Stimulated activated CD8-positive, alpha-beta memory T cell treated with anti-CD3 and anti-CD28 coated beads, Interleukin-4, amount 100 ng/mL, for 1 hour (primary cell): ENCODE results near the gene SHLD1.
"Not testable (repeated sequence)": the region's sequence is repeated elsewhere in the genome, so short reads cannot be mapped to it uniquely, and the experiment has no call there.

Experiments used
- DNase-seq, 2 donors: peaks; one replicate each; pipeline ENCODE4 v3.0.0-alpha.2; 2020; ENCODE audit warnings: low read depth in 2 of 2, low spot score in 1 of 2

Gene SHLD1

DNA sequence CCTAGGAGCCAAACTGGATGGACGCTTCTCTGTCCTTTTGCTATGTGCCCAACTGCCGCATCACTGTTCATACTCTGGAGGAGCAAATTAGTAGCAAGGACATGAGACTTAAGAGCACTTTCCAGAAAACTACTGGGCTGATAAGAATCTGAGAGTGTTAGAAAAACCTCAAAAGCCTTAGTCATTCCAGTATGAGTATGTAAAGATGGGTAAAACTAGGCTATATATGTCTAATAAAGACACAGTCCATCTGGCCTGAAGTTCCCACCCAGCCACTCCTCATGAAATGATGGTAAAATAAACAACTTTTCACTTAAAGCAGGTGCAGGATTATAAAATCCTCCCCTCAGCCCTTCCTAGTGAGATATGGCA, 30.6 kb downstream of the SHLD1 start:
- no peak for DNase-seq

DNA sequence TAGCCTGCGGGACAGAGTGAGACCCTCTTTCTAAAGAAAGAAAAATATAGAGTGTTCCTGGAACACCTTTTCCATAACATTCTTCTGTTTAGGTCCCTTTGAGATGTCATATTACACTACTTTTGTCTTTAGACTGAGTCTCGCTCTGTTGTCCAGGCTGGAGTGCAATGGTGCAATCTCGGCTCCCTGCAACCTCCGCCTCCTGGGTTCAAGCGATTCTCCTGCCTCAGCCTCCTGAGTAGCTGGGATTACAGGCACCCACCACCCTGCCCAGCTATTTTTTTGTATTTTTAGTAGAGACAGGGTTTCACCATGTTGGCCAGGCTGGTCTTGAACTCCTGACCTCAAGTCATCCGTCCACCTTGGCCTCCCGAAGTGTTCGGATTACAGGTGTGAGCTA, 31.2 kb downstream of the SHLD1 start:
- DNase-seq = not testable (repeated sequence)

DNA sequence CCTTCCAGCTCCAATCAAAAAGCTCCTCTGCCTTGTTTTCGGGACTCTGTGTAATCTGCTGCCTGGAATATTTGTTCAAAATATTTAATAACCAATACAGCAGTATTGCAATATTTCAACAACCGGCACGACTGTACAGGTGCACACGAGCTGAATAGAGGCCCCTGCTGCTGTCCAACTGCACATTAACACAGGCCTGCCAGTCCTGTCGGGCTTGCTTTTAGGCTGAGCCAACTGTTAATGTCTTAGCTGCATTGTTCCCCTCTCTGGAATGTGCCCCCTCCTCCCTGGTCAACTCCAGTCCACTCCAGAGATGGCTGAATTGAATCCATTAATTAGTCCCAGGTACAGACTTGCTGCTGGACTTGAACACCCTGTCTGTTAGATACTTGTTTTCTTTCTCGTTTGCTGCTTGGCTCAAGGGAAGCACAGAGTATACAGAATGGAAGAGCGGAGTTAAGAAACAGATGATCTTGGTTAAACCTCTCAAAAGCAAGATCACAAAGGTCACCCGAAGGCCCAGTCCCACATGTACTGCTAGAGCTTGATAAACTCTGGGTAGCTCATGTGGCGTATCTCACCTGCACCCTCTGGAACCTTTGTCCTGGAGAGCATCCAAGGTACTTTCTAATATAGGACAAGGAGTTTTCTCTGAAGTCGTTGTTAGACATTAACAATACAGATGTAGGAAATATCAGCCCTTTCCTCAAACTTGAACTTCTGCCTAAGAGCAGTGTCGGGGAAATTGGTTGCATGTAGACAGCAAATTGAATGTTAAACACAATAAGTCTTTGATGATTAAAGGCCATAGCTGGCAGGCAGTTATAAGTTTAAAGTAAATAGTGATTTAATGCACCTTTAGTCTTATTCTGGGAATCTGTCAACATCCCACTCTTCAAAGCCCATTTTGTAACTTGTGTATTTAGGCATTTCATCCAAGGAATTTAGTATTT, 31.9 kb downstream of the SHLD1 start:
- DNase-seq = no peak

DNA sequence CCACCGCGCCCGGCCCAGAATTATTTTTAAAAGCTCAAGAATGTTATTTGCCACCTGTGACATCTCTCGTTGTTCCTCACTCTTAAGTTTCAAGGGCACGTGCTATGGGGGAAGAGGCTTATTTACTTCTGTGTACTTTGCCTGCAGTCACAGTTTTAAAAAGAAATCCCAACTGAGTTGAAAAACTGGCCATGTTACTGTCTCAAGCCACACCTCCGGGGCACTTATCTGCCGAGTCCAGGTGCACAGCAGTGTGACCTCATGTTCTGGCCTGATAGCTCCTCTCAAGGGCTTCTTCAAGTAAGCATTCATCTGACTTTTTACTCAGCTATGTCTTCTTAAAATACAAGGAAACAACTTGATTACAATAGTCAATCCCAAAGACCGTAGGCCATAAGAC, 34.5 kb downstream of the SHLD1 start:
- no peak for DNase-seq

DNA sequence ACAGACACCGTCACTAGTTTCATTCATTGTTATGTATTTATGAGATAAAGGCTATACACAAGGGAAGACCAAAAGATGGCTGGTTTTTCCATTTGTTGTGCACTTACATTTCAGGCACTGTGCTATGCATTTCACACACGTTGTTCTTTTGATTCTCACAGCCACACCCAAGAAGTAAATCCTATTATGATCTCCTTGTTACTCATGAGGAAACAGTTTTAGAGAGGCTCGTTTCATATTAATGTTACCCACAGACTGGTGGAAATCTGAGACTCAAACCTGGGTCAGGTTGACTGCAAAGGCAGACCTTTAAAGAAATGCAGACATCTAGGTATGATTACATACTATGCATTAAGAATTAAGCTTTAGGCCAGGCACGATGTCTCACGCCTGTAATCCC, 34.9 kb downstream of the SHLD1 start:
- no peak for DNase-seq

DNA sequence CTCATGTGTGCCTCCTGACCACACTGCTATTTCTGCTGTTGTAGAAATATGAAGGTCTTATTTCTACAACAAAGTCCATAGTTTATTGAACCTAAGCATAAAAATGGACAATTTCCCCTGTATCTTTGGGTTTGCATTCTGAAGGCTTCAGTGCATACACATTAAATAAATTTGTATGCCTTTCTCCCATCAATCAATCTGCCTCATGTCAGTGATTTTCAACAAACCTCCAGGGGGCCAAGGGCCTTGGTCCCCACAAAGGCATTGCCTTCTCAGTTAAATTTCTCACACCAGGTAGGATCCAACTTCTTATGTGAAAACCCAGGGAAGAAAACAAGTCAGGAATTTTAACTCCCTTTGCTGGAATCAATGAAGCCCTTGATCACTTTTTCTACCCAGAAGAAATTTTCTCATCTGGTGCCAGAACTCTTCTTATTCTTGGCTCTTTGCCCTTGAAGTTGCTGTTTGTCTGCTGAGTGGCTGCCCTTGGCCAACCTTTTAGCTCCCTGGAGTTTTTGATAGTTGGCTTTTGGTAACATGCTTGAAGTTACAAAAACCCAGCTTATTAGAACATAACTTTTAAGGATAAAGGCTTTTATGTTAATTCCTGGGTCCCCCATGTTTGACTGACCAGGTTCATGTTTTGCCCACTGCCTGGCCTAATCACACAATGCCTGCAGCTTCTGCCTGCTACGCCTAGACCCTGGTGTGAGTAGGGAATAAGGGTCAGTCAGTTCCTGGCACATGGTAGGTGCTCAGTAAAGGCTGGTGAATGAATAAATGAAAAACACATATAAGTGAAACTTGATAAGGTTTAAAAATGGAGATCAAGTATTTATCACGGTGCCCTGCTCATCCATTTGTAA, 37.0 kb downstream of the SHLD1 start:
- no peak for DNase-seq

DNA sequence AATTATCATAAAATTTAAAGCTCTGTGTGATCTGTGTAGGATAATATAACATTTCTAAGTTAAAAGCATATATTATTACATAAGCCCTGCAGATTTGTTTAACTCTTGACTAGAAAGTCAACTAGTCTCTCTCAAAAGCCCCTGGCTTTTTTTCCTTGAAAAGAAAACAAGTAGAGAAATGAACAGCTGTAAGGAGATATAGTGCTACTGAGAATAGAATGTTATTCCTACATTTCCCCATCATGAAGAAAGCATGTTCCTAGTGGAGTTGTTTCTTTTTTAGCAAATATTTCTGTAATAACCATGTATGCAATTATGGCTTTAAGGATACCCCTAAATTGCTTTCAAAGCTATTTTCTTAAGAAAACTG, 37.6 kb downstream of the SHLD1 start:
- no peak for DNase-seq

DNA sequence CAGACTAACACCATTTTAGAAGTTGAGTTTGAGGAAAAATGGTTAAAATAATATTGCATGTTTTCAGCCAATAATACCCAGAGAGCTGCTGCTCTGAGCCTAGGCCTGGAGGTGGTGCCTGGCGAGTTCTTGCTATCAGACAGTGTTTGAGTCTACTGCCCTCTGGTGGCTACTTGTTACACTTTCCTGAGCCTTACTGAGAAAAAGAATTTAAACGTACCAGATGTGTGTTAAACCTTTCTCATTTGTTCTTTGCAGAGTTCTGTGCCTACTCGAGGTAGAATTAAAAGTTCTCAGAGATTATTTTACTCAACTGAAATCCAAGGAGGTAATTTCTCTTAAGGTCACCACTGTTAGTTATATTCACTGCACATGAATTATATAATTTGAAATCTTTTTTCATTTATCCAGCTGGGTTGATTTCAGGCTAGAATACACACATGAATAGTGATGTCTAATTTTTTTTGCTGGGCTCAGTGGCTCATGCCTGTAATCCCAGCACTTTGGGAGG, 38.2 kb downstream of the SHLD1 start:
- peak; percentile 35 to 59 for DNase-seq

DNA sequence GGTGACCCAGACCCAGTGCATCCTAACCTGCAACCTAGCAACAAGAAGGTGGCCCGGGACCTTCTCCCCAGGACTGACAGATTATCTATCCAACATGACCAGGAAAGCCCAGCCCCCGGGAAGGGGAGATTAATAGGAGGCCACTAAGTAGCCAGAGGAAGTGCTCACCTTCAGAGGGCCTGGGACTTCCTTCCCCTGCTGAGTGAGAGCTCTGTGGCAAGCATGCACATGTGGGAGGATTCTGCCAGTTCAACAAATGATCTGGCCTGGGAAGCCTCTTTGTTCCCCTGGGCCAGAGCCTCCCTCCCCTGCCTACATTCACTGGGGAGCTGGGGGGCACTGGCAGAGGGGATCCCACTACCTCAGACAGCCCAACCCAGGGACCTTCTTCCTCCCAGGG, 39.6 kb downstream of the SHLD1 start:
- DNase-seq = no peak

DNA sequence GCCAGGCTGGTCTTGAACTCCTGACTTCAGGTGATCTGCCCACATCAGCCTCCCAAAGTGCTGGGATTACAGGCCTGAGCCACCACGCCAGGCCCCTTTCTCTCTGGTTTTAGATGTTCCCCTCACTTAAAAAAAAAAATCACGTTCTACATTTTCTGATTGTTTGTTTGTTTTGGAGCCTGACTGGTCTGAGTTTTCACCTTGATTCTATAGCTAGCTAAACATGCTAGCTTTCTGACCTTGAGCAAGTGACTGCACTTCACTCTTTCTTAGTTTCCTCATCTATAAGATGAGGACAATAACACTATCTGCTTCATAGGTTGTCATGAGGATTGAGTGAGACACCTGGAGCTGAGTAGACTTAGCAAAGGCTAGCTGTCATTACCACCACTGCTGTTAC, 43.7 kb downstream of the SHLD1 start:
- no peak for DNase-seq

DNA sequence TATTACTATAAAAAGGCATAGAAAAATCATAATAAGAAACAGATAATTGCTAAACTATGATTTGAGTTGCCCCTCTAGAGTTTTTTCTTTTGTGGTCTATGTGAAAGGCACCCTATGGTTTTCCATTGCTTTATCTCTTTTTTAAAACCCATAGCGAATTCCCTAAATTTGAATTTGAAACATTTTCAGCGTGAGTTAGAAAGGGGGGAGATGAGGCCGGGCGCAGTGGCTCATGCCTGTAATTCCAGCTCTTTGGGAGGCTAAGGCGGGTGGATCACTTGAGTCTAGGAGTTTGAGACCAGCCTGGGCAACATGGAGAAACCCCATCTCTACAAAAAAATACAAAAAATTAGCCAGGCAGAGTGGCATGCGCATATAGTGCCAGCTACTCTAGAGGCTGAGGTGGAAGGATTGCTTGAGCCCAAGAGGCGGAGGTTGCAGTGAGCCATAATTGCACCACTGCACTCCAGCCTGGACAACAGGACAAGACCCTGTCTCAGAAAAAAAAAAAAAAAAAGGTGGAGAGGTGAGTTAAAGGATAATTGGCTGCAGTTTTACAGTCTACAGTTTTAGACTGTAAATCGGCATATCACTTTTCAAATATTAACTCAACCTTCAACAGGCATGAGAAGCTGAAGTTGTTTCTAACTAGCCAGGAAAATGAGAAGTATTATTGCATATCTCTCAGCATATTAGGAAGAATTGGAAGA, 46.3 kb downstream of the SHLD1 start:
- DNase-seq = no peak

DNA sequence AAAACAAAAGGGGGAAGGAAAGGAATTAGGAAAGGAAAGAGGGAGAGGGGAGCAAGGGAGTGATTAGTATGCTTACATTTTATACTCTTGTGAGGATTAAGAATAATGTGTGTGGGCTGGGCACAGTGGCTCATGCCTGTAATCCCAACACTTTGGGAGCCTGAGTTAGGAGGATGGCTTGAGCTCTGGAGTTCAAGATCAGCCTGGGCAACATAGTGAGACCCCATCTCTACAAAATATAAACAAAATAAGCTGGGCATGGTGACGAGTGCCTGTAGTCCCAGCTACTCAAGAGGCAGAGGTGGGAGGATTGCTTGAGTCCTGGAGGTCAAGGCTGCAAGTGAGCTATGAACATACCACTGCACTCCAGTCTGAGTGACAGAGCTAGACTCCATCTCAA, 47.0 kb downstream of the SHLD1 start:
- no peak for DNase-seq

DNA sequence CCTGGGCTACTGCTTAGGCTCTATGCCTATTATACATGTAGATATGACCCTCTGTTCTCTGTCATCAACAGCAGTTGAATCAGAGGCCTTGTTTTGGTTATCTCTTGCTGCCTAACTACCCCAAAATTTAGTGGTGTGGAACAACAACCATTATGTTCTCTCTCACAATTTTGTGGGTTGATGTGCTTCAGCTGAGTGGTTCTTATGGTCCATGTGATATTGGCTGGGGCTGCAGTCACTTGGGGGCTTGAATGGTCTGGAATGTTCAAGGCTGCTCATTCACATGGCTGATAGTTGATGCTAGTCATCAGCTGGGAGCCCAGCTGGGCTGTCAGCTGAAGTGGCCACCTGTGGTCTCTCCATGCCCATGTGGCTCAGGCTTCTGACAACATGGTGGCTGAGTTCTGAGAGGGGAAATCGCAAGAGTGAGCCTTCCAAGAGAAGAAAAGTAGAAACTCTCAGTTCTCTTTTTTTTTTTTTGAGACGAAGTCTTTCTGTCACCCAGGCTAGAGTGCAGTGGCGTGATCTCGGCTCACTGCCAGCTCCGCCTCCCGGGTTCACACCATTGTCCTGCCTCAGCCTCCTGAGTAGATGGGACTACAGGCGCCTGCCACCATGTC, 47.8 kb downstream of the SHLD1 start:
- no peak for DNase-seq

DNA sequence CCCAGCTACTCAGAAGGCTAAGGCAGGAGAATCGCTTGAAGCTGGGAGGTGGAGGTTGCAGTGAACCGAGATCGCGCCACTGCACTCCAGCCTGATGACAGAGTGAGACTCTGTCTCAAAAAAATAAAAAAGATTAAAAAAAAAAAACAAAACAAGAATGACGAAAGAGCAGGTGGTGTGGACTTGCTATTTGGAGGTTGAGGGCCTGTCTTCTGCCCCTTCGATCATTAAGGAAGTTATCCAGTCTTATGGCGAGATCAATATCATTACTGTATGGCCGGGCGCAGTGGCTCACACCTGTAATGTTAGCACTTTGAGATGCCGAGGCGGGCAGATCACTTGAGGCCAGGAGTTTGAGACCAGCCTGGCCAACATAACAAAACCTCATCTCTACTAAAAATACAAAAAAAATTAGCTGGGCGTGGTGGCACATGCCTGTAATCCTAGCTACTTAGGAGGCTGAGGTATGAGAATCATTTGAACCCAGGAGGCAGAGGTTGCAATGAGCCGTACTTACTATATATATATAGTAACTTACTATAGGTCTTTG, 53.6 kb downstream of the SHLD1 start:
- DNase-seq = not testable (repeated sequence)

DNA sequence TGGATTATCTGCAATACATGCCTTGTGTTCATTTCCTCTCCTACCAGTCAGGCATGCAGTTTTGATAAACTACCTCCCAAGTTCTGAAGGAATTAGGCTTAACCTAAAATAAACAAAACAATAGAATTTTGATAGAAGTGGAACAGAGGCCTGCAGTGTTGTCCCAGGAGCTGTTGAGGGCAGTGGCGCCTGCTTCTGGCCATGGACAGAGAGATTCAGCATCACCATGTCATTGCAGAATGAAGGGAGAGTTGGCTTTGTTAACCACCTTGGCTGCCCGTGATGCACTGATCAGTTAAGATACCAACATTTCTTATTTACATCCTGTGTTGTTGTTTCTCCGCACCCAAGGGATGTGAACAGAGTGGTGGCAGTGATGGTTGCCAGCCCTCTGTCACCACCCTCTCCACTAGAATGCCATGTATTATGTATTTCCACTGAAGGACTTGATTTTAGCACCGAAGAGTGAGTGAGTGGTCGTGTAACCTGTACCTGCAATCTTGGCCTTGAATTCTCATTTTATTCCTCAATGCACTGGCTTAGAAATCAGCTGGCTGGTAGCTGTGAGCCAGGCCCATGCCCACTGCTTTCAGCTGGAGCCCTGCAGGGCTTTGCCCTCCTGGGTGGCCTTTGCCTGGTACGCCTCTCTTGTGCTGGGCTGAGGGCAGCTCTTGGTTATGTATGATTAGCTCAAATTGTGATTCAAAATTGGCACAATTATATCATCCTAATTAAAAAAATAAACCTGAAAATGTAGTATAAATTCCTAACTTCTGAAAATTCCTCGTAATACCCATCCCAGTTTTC, 56.5 kb downstream of the SHLD1 start:
- no peak for DNase-seq

DNA sequence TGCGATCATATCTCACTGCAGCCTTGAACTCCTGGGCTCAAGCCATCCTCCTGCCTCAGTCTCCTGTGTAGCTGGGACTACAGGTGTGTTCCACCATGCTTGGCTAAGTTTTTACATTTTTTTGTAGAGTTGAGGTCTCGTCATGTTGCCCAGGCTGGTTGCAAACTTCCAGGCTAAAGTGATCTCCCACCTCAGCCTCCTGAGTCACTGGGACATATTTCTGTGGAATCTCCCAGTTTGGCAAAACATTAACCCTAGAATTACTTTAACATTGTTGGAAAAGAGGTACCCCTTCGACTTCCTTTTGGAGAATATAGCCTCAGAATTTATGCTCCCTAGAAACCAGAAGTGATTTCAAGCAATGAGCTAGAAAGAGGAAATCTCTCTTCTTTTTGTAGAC, 57.2 kb downstream of the SHLD1 start:
- no peak for DNase-seq

DNA sequence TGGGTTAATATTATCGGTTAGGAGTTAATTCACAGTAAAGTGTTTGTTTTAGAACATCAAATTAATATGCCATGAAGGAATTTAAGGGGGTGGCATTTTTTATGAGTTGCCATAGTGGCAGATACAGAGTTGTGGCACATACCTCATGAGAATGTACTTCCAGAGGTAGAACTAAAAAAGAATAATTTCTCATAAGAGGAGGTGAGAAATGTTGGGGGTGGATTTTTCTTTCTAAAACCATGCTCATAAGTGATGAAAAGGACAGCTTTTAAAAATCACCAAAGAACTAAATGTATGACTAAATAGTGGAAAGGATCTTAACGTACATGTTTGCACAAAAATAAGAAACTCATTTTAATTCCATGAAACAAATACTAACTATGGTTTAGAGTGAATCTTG, 58.7 kb downstream of the SHLD1 start:
- no peak for DNase-seq

DNA sequence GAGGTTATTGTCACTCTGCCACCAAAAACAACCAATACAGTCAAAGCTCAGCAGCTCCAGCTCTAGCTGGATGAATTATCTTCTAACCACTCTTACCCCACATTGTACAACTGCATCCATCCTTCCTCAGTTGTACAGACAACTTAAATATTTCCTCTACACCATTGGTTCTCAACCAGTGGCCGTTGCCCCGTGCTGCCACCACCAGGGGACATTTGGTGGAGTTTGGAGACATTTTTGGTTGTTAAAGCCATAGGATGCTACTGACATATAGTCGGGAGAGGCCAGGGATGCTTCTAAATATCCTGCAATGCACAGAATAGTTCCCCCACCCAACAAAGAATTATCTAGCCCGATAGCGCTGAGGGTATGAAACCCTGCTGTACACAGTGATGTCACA, 59.3 kb downstream of the SHLD1 start:
- no peak for DNase-seq

DNA sequence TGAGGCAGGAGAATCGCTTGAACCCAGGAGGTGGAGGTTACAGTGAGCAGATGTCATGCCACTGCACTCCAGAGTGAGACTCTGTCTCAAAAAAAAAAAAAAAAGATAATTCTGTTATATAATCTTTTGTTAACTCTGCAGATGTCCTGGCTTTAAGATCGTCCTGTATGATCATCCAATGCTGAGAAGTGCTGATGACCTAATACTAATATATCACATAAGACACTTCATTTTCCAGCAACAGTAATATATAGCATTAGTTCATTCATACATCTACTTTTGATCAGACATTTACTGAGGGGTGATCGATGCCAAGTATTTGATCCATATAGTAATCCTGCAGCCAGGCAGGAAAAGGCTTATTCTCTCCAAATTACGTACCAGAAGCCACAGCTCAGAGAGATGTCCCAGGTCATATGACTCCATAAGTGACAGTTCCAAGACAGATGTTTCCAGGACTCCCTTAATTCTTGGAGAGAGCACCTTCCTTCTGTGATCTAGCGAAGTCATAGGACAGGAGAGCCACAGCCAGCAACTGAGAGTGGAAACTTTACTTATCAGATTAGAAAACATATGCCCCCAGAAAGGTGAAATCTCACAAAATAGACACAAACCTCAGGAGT, 60.7 kb downstream of the SHLD1 start:
- no peak for DNase-seq
